ENCODE measurements around the gene LTB.

The LTB gene

GRCh38 chr6:31541059-31541657 is 41.1 kb downstream of the LTB start:
- H3K27me3 ChIP-seq (ENCODE audit: insufficient read depth, low read length, poor library complexity) = no peaks in the 10 kb centered on the region
- H3K4me1 ChIP-seq (ENCODE audit: control insufficient read depth, low read depth, low read length) = peaks cover 5% of the 10 kb centered on the region
- H4K5ac ChIP-seq (ENCODE audit: low read length) = peak overlapping the region; percentile 85
- H3K4me2 ChIP-seq (ENCODE audit: low read length) = peak overlapping the region; percentile 43
- peak overlapping the region; percentile 25 for H2AK5ac ChIP-seq (ENCODE audit: low read length)
- peaks cover 49% of the 10 kb centered on the region for H3K79me2 ChIP-seq (ENCODE audit: control insufficient read depth, insufficient read depth, low read length)
- H4K8ac ChIP-seq (ENCODE audit: low read depth, low read length) = peak overlapping the region; percentile 16
- H2BK5ac ChIP-seq (ENCODE audit: low read length) = peak overlapping the region; percentile 99
- peak overlapping the region; percentile 48 for H3K4me3 ChIP-seq (ENCODE audit: low read length)
- H3K27ac ChIP-seq (ENCODE audit: low read depth, low read length) = peak overlapping the region; percentile 79
- peaks cover 10% of the 10 kb centered on the region for H3K79me1 ChIP-seq (ENCODE audit: low read length)
- H3K36me3 ChIP-seq (ENCODE audit: control insufficient read depth, insufficient read depth, low read length) = peaks cover 20% of the 10 kb centered on the region
- peak overlapping the region; percentile 74 for H3K4ac ChIP-seq (ENCODE audit: low read depth, low read length)
- WGBS (ENCODE audit: extremely low coverage, insufficient coverage, low lambda C conversion rate) = no CpG with 5 or more reads among the region's 21 CpGs
- peak; percentile 80 for DNase-seq
- H2BK15ac ChIP-seq (replicated peaks; ENCODE audit: low read depth) = no peak overlapping the region
- H3K23ac ChIP-seq (ENCODE audit: low read length) = no peak overlapping the region
- H3K56ac ChIP-seq (ENCODE audit: low read length) = peak overlapping the region; percentile 82
- peak overlapping the region; percentile 47 for H2BK120ac ChIP-seq (ENCODE audit: low read depth, low read length)
- peak overlapping the region; percentile 88 for H3K18ac ChIP-seq (ENCODE audit: low read length)
- peak overlapping the region; percentile 80 for H3K9ac ChIP-seq (ENCODE audit: low read length)

- H2AK5ac ChIP-seq (ENCODE audit: low read length) = no peak overlapping the region
- no CpG with 5 or more reads among the region's 4 CpGs for WGBS (ENCODE audit: extremely low coverage, insufficient coverage, low lambda C conversion rate)
- H3K23ac ChIP-seq (ENCODE audit: low read length) = no peak overlapping the region
- no peak overlapping the region for H4K8ac ChIP-seq (ENCODE audit: low read depth, low read length)
- peaks cover 54% of the 10 kb centered on the region for H3K79me2 ChIP-seq (ENCODE audit: control insufficient read depth, insufficient read depth, low read length)
- no peak overlapping the region for H4K5ac ChIP-seq (ENCODE audit: low read length)
- H3K27ac ChIP-seq (ENCODE audit: low read depth, low read length) = no peak overlapping the region
- peaks cover 25% of the 10 kb centered on the region for H3K36me3 ChIP-seq (ENCODE audit: control insufficient read depth, insufficient read depth, low read length)
- H3K56ac ChIP-seq (ENCODE audit: low read length) = peak overlapping the region; percentile 82
- no peak overlapping the region for H3K18ac ChIP-seq (ENCODE audit: low read length)
- no peak overlapping the region for H3K4ac ChIP-seq (ENCODE audit: low read depth, low read length)
- H3K4me1 ChIP-seq (ENCODE audit: control insufficient read depth, low read depth, low read length) = peaks cover 5% of the 10 kb centered on the region
- H2BK120ac ChIP-seq (ENCODE audit: low read depth, low read length) = no peak overlapping the region
- no peaks in the 10 kb centered on the region for H3K27me3 ChIP-seq (ENCODE audit: insufficient read depth, low read length, poor library complexity)
- H3K79me1 ChIP-seq (ENCODE audit: low read length) = peaks cover 12% of the 10 kb centered on the region
- H2BK5ac ChIP-seq (ENCODE audit: low read length) = no peak overlapping the region
- H3K4me3 ChIP-seq (ENCODE audit: low read length) = peak overlapping the region; percentile 48
- peak overlapping the region; percentile 80 for H3K9ac ChIP-seq (ENCODE audit: low read length)
- DNase-seq = no peak
- H3K4me2 ChIP-seq (ENCODE audit: low read length) = peak overlapping the region; percentile 43
- H2BK15ac ChIP-seq (replicated peaks; ENCODE audit: low read depth) = no peak overlapping the region
Observed at GRCh38 chr6:31540640-31541039, 41.6 kb downstream of the LTB start.

GRCh38 chr6:31538805-31539400 is 43.3 kb downstream of the LTB start:
- H4K5ac ChIP-seq (ENCODE audit: low read length) = no peak overlapping the region
- no peak overlapping the region for H2BK120ac ChIP-seq (ENCODE audit: low read depth, low read length)
- H3K4me3 ChIP-seq (ENCODE audit: low read length) = no peak overlapping the region
- H3K79me1 ChIP-seq (ENCODE audit: low read length) = peaks cover 22% of the 10 kb centered on the region
- no peak overlapping the region for H2AK5ac ChIP-seq (ENCODE audit: low read length)
- peaks cover 39% of the 10 kb centered on the region for H3K36me3 ChIP-seq (ENCODE audit: control insufficient read depth, insufficient read depth, low read length)
- H3K27ac ChIP-seq (ENCODE audit: low read depth, low read length) = no peak overlapping the region
- H3K79me2 ChIP-seq (ENCODE audit: control insufficient read depth, insufficient read depth, low read length) = peaks cover 61% of the 10 kb centered on the region
- no peak overlapping the region for H4K8ac ChIP-seq (ENCODE audit: low read depth, low read length)
- H3K9ac ChIP-seq (ENCODE audit: low read length) = peak overlapping the region; percentile 80
- H3K23ac ChIP-seq (ENCODE audit: low read length) = no peak overlapping the region
- no peak overlapping the region for H3K56ac ChIP-seq (ENCODE audit: low read length)
- H3K4ac ChIP-seq (ENCODE audit: low read depth, low read length) = no peak overlapping the region
- peak overlapping the region; percentile 22 for H3K4me2 ChIP-seq (ENCODE audit: low read length)
- no CpG with 5 or more reads among the region's 6 CpGs for WGBS (ENCODE audit: extremely low coverage, insufficient coverage, low lambda C conversion rate)
- no peak for DNase-seq
- peaks cover 5% of the 10 kb centered on the region for H3K4me1 ChIP-seq (ENCODE audit: control insufficient read depth, low read depth, low read length)
- no peak overlapping the region for H2BK5ac ChIP-seq (ENCODE audit: low read length)
- no peak overlapping the region for H2BK15ac ChIP-seq (replicated peaks; ENCODE audit: low read depth)
- H3K27me3 ChIP-seq (ENCODE audit: insufficient read depth, low read length, poor library complexity) = no peaks in the 10 kb centered on the region
- H3K18ac ChIP-seq (ENCODE audit: low read length) = no peak overlapping the region

GRCh38 chr6:31535538-31536324 is 46.5 kb downstream of the LTB start:
- no peak overlapping the region for H3K27ac ChIP-seq (ENCODE audit: low read depth, low read length)
- no peak overlapping the region for H2BK5ac ChIP-seq (ENCODE audit: low read length)
- H3K4me1 ChIP-seq (ENCODE audit: control insufficient read depth, low read depth, low read length) = peaks cover 5% of the 10 kb centered on the region
- peaks cover 51% of the 10 kb centered on the region for H3K79me2 ChIP-seq (ENCODE audit: control insufficient read depth, insufficient read depth, low read length)
- no peak overlapping the region for H3K4me3 ChIP-seq (ENCODE audit: low read length)
- H2AK5ac ChIP-seq (ENCODE audit: low read length) = no peak overlapping the region
- no peak overlapping the region for H2BK120ac ChIP-seq (ENCODE audit: low read depth, low read length)
- no peak overlapping the region for H3K4ac ChIP-seq (ENCODE audit: low read depth, low read length)
- peaks cover 33% of the 10 kb centered on the region for H3K79me1 ChIP-seq (ENCODE audit: low read length)
- no peak overlapping the region for H3K9ac ChIP-seq (ENCODE audit: low read length)
- H3K36me3 ChIP-seq (ENCODE audit: control insufficient read depth, insufficient read depth, low read length) = peaks cover 55% of the 10 kb centered on the region
- H3K18ac ChIP-seq (ENCODE audit: low read length) = no peak overlapping the region
- H3K4me2 ChIP-seq (ENCODE audit: low read length) = no peak overlapping the region
- H3K23ac ChIP-seq (ENCODE audit: low read length) = no peak overlapping the region
- H3K56ac ChIP-seq (ENCODE audit: low read length) = no peak overlapping the region
- no peak overlapping the region for H4K5ac ChIP-seq (ENCODE audit: low read length)
- H2BK15ac ChIP-seq (replicated peaks; ENCODE audit: low read depth) = no peak overlapping the region
- DNase-seq = no peak
- no peak overlapping the region for H4K8ac ChIP-seq (ENCODE audit: low read depth, low read length)
- no peaks in the 10 kb centered on the region for H3K27me3 ChIP-seq (ENCODE audit: insufficient read depth, low read length, poor library complexity)
- no CpG with 5 or more reads among the region's 2 CpGs for WGBS (ENCODE audit: extremely low coverage, insufficient coverage, low lambda C conversion rate)

GRCh38 chr6:31534521-31535040 is 47.6 kb downstream of the LTB start:
- peaks cover 54% of the 10 kb centered on the region for H3K36me3 ChIP-seq (ENCODE audit: control insufficient read depth, insufficient read depth, low read length)
- H3K27ac ChIP-seq (ENCODE audit: low read depth, low read length) = no peak overlapping the region
- H3K4me1 ChIP-seq (ENCODE audit: control insufficient read depth, low read depth, low read length) = peaks cover 5% of the 10 kb centered on the region
- H2AK5ac ChIP-seq (ENCODE audit: low read length) = no peak overlapping the region
- H3K79me1 ChIP-seq (ENCODE audit: low read length) = peaks cover 34% of the 10 kb centered on the region
- H3K18ac ChIP-seq (ENCODE audit: low read length) = no peak overlapping the region
- H3K4ac ChIP-seq (ENCODE audit: low read depth, low read length) = no peak overlapping the region
- H3K27me3 ChIP-seq (ENCODE audit: insufficient read depth, low read length, poor library complexity) = no peaks in the 10 kb centered on the region
- no peak overlapping the region for H2BK15ac ChIP-seq (replicated peaks; ENCODE audit: low read depth)
- no peak for DNase-seq
- no peak overlapping the region for H3K56ac ChIP-seq (ENCODE audit: low read length)
- H4K5ac ChIP-seq (ENCODE audit: low read length) = no peak overlapping the region
- H4K8ac ChIP-seq (ENCODE audit: low read depth, low read length) = no peak overlapping the region
- no peak overlapping the region for H2BK120ac ChIP-seq (ENCODE audit: low read depth, low read length)
- no peak overlapping the region for H3K9ac ChIP-seq (ENCODE audit: low read length)
- H3K4me3 ChIP-seq (ENCODE audit: low read length) = no peak overlapping the region
- H3K79me2 ChIP-seq (ENCODE audit: control insufficient read depth, insufficient read depth, low read length) = peaks cover 39% of the 10 kb centered on the region
- no peak overlapping the region for H2BK5ac ChIP-seq (ENCODE audit: low read length)
- no peak overlapping the region for H3K4me2 ChIP-seq (ENCODE audit: low read length)
- H3K23ac ChIP-seq (ENCODE audit: low read length) = no peak overlapping the region
- no CpG with 5 or more reads among the region's 24 CpGs for WGBS (ENCODE audit: extremely low coverage, insufficient coverage, low lambda C conversion rate)

All from mesendoderm (in vitro differentiated cells).